ENCODE results near the gene RAB38.

RAB38 gene

DNA sequence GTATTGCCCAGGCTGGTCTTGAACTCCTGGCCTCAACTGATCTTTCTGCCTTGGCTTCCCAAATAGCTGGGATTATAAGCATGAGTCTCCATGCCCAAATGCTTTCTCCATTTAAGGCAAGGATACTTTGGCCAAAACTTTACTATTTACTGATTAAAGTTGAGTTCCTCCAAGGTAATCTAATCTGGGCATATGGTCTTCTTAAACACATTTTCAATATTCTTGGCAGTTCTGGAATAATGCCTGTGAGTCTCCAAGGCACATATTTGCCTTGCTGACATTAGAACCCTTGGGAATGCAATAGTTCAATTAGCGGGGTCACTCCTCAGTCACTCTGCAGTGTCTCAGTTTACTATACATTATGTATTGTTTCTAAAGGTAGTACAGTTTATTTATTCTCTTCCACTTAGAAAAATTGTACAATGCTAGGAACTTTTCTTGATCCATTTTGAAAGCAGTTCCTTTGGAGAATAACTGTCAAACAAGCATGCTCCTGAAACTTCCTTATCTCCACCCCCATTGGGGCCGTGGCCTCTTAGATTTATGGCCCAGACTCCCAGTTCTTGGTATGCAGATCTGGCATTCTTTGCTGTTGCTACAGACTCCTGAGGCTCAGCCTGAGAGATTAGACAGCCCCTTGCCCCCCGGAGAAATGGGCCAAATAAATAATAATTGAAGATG is 13.1 kb upstream of the RAB38 start:
- in situ Hi-C loops (cut with MboI; ENCODE audit: low sequenced_read_pairs, unreplicated experiment): no loop called here
- TF ChIP-seq, protein P1, sequence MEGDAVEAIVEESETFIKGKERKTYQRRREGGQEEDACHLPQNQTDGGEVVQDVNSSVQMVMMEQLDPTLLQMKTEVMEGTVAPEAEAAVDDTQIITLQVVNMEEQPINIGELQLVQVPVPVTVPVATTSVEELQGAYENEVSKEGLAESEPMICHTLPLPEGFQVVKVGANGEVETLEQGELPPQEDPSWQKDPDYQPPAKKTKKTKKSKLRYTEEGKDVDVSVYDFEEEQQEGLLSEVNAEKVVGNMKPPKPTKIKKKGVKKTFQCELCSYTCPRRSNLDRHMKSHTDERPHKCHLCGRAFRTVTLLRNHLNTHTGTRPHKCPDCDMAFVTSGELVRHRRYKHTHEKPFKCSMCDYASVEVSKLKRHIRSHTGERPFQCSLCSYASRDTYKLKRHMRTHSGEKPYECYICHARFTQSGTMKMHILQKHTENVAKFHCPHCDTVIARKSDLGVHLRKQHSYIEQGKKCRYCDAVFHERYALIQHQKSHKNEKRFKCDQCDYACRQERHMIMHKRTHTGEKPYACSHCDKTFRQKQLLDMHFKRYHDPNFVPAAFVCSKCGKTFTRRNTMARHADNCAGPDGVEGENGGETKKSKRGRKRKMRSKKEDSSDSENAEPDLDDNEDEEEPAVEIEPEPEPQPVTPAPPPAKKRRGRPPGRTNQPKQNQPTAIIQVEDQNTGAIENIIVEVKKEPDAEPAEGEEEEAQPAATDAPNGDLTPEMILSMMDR (IDR thresholded peaks at IDR 0.05; ENCODE audit: borderline replicate concordance, control extremely low read depth, extremely low read depth, insufficient read depth, missing control alignments): no peak
- DNase-seq (ENCODE audit: low spot score): no peak

DNA sequence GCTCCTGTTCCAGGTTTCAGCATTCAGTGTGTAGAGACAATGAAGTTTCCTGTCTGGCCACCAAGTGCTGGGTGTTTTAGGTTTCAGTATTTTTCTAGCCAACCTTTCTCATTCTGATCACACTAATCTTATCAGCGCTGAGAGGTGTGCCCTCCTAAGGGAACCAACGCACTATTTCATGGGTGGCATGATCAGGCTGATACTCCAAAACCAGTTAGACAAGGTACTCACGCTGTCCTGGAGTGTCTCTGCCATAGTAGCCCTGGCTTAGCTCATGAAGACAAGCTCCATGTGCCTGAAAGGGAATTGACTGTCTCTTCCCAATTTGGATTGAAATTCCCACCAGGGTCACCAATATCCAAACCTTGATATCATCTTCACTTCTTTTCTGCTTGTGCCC is 8.0 kb upstream of the RAB38 start:
- DNase-seq (ENCODE audit: low spot score): no peak

DNA sequence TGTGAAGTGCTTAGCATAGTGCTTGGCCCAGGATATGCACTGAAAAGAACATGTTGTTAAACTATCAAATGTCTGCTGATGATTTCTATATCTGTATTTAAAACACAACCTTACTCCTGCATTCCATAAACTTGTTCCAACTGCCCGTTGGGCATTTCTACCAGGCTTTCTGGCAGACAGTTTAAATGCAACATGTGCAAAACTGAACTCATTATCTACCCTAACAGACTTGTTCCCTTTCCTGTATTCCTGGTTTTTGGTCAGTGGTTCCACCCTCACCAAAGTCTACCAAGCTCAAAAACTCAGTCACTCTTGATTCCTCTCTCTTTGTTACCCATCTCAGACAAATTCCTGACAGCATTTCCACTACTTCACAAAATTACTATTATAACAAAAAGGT is 6.5 kb upstream of the RAB38 start:
- in situ Hi-C loops (cut with MboI; ENCODE audit: low sequenced_read_pairs, unreplicated experiment): no loop called here
- DNase-seq (ENCODE audit: low spot score): no peak
- TF ChIP-seq, protein P1 (IDR thresholded peaks at IDR 0.05; ENCODE audit: borderline replicate concordance, control extremely low read depth, extremely low read depth, insufficient read depth, missing control alignments): no peak

More for the DNA sequence above, 8.0 kb upstream of the RAB38 start:
- in situ Hi-C loops (cut with MboI; ENCODE audit: low sequenced_read_pairs, unreplicated experiment): no loop called here
- TF ChIP-seq, protein P1 (IDR thresholded peaks at IDR 0.05; ENCODE audit: borderline replicate concordance, control extremely low read depth, extremely low read depth, insufficient read depth, missing control alignments): no peak

DNA sequence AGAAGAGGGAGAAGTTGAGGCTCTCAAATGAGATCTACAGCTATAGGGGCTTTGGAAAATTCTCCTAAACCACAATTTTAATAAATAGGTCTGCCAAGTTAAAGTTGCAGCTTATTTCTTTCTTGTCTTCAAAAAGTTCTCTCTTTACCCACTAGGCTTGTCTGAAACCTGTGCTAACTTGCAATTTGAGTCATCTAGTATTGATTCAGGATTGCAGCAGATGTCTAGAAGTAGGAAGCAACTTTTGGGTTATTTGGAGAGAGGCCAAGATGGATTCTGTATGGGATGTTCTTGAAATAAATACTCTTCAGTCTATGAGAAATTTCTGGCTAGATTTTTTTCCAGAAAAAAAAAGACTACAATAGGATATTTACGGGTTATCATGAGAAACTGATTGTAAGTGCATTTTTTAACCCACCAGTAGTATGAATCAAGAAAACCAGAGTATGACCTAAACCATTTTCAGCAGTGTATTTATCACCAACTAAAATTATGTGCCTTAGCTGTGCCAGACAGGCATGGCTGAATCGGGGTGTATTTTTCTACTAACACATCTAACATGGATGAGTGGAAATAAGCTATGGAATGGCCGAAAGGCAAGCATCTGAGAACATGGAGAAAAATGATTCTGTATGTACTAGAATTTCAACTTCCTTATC is 4.9 kb upstream of the RAB38 start:
- TF ChIP-seq, protein P1 (IDR thresholded peaks at IDR 0.05; ENCODE audit: borderline replicate concordance, control extremely low read depth, extremely low read depth, insufficient read depth, missing control alignments): no peak
- peak; percentile 23 for DNase-seq (ENCODE audit: low spot score)
- in situ Hi-C loops (cut with MboI; ENCODE audit: low sequenced_read_pairs, unreplicated experiment): no loop called here

DNA sequence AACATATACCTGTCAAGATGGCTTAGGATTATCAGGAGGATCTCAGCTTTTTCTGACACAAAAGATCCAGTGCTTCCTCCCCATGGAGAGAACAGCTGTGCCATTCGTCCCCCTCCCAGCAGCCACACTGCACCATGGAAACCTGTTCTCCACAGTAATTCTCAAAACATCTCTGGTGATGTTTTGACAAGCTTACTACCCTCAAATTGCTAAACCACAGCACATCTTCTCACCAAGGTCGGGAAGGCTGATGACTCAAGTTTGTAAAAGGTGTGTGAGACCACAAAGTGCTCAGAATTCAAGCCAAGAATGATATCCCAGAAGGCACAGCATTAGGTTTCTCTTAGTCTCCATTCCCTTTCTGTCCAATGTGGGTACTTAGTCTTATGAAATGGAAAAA is 3.9 kb upstream of the RAB38 start:
- peak; percentile 32 for DNase-seq (ENCODE audit: low spot score)
- in situ Hi-C loops (cut with MboI; ENCODE audit: low sequenced_read_pairs, unreplicated experiment): no loop called here
- TF ChIP-seq, protein P1 (IDR thresholded peaks at IDR 0.05; ENCODE audit: borderline replicate concordance, control extremely low read depth, extremely low read depth, insufficient read depth, missing control alignments): no peak

DNA sequence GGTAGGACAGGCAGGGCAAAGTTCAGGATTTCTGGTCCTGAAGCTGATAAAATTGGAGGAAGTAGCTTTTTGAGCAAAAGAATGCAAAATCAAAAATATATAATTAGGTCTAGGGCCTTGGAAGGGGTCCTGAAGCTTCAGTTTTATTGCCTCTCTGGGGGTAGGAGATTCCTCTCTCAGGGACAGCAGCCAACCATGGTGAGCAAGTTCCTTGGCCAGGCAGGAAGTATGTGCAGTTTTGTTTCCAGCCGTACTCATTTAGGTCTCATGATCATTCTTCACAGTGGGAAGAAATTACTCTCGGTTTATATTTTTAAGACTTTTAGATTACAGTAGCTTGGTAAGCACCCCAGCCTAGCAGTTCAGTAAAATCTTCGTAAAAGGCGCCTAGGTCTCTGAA is 2.9 kb upstream of the RAB38 start:
- TF ChIP-seq, protein P1 (IDR thresholded peaks at IDR 0.05; ENCODE audit: borderline replicate concordance, control extremely low read depth, extremely low read depth, insufficient read depth, missing control alignments): no peak
- in situ Hi-C loops (cut with MboI; ENCODE audit: low sequenced_read_pairs, unreplicated experiment): no loop called here

More for the DNA sequence above, 2.9 kb upstream of the RAB38 start:
- no peak for DNase-seq (ENCODE audit: low spot score)

All from GM13976 (cell line).